Left renal cortex interstitium (tissue), 4 donors: ENCODE results near the gene DEPDC7. TPM values are rescaled to one million over a fixed set of nuclear protein-coding genes. Genes with fewer than 3 reads are reported as not detected.

ENCODE experiments used
- DNase-seq, 4 donors: peaks; one replicate each; pipeline ENCODE4 v3.0.0-alpha.2; 2013; ENCODE audit warnings: low read depth in 4 of 4, low spot score in 2 of 4, missing footprints in 1 of 4
- polyA plus RNA-seq, 4 donors: library from polyadenylated mRNA; unstranded; fragments of 120-200 nt; gene quantifications; one replicate each; pipeline ENCODE4 v1.2.1, GENCODE V29; 2013; ENCODE audit not compliant: insufficient read length in 4 of 4

Gene DEPDC7
- polyA plus RNA-seq, 4 donors: 5.9 to 7.3 (median 6.5) TPM

DNA sequence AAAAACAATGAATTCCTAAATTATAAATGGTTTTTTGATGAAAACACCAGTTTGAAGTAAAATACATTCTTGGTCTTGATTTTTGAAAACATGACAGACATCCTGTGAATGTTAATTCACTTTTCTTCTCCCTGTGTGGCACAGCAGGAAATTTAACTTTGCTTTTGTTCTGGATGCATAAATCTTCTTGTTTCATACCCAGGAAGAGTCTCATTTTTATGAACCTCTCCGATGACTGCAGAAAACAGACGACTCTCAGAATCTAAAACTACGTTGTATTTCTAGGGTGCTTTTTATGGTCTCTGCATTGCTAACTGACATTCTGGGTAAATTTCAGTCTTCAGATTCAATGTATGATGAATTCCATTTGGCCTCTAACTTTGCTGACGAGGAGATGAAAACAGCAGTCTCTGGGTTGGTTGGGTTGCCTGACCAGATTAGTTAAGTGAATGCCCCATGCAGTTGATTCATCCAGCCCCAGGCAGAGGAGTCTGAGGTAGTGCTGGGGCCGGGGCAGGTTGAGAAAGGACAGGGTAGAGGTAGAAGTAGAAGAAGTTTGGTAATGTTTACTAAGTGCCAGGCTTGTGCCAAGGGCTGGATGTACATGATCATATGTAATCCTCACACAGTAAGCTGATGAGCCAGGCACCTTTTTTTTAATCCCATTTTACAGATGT is 43.8 kb downstream of the DEPDC7 start:
- DNase-seq: no peak

DNA sequence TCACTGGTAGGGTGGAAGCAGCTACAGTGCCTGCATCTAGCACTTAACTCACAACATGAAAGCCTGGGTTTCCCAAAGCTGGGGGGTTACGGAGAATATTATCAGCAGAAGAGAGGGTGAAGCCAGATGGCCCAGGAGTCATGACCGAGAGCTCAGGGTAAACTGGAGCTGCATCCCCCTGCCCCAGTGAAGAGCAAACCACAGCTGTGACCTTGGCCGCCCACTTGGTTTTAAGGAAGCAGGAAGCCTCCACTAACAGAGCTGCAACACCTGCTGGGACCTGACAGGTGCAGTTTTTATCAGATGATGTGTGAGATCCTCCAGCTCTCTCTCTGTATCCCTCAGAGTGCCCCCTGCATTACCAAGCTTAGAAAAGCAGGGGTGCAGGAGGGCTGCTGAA is 44.6 kb downstream of the DEPDC7 start:
- DNase-seq: no peak

DNA sequence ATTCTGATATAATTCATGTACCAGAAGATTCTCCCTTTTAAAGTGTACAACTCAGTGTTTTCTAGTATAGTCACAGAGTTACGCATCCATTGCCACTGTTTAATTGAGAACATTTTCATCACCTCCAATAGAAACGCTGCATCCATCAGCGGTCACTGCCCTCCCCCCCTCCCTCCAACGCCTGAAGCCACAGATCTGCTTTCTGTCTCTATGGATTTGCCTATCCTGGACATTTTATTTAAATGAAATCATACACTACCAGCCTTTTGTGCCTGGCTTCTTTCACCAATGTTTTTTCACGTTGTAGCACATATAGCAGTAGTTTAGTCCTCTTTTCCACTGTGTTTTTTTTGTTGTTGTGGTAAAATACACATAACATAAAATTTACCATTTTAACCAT is 46.5 kb downstream of the DEPDC7 start:
- DNase-seq: no peak

DNA sequence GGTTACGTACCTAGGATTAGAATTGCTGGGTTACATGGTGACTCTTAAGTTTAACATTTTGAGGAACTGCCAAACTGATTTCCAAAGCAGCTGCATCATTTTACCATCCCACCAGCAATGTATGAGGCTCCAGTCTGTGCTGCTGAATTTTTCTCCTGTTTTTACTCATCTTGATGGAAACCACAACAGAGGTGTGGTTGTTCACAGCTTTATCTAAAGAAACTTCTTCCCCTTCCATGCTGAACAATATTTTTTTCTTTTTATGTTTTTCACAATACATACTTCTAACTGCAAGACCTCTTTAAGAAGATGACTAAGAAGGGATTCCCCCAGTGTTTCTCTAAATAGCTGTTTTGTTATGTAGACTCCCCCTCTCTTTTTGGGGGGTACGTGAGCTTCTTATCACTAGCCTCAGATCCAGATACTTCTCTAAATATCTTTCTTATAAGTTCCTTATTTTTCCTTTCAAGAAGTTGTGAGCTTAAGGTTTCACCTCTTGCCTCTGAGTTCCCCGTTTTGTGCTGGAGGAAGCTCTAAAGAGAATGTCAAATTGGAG is 47.7 kb downstream of the DEPDC7 start:
- DNase-seq: no peak

DNA sequence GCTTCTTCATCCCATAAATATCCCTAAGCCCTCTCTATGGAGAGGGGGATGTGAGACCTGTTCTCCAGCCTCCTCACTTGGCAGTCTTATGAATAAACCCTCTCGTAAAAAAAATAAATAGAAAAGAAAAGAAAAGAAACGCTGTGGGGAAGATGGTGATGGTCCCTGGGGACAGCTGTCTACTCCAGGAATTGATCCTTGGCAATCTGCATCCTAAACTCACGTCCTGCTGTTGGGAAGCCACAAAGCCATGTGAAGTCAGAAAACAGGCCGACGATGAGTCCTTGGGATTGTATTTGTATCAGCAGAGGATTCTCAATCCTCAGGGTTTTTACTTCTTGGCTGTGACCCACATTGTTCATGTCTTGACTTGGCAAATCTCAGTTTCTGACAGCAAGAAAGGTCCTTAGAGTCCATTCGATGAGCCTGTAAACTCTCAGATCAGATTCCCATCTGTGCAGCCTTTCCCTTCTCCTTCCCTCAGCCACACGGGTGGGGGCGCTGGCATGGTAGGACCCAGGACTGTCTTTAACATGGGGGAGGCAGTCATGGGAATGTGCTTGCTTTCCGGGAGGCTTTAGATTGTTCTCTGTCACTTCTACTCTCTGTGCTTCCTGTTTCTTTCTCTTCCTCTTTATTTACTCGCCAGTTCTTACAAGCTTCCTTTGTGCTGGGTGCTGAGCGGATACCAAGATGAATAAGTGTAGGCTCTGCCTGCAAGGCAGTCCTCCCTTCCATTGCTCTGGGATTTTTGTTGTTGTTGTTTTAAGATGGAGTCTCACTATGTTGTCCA is 48.6 kb downstream of the DEPDC7 start:
- DNase-seq: no peak

DNA sequence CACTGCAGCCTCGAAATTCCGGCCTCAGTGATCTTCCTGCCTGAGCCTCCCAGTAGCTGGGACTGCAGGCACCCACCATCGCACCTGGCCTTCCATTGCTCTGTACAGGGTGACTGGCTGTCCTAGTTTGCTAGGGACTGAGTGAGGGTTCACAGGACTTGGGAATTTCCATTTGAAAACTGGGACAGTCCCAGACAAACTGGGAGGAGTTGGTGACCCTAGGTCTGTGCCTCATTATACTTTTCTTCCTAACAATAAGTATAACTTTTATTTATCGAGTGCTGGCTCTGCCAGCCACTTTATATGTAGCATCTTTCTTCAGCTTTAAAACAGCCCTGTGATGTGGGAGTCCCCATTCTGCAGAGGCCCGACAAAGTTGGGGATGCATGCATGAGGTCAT is 49.2 kb downstream of the DEPDC7 start:
- no peak for DNase-seq

DNA sequence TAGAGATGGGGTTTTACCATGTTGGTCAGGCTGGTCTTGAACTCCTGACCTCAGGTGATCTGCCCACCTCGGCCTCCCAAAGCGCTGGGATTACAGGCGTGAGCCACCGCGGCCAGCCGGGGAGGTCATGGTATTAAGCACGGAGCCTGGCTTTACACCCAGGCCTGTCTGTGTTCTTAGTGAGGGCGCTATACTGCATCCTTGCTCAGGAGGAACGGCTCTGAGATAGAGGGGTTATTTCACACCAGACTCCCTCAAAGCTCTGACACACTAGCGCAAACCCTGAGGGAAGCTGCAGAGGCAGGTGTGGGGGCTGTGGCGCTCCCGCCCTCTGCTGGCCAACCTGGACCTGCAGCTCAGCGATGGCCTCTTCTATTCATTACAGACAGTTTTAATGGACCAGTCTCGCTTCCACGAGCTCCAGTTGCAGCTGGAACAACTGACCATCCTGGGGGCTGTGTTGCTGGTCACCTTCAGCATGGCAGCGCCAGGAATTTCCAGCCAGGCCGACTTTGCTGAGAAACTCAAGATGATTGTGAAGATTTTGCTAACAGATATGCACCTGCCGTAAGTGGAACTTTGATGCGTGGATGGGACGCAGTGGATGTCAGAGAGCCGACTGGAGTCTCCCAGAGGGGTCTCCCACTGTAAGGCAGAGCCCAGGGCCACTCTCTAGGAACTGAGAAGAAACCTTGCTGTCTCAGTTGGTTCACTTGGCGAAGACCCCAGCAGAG is 49.9 kb downstream of the DEPDC7 start:
- peak; percentile 13 to 39 (median 20) for DNase-seq

DNA sequence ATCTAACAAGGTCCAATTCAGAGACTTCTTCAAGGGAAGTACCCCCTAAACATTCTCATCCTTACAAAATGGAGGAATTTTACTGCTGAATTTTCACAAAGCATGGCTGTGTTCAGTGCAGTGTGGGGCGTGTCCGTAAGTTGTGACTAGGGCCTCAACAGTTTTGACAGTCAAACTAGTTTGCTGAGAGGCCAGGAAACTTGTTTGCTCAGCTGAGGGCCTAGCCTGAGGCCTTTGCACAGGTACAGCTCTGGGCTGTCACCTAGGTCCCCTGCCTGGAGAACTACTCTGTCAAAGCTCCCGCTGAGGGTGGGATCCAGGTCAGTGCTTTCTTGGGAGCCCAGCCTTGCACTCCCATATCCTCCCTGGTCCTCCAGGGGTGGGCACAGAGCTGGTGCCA is 51.6 kb downstream of the DEPDC7 start:
- no peak for DNase-seq

DNA sequence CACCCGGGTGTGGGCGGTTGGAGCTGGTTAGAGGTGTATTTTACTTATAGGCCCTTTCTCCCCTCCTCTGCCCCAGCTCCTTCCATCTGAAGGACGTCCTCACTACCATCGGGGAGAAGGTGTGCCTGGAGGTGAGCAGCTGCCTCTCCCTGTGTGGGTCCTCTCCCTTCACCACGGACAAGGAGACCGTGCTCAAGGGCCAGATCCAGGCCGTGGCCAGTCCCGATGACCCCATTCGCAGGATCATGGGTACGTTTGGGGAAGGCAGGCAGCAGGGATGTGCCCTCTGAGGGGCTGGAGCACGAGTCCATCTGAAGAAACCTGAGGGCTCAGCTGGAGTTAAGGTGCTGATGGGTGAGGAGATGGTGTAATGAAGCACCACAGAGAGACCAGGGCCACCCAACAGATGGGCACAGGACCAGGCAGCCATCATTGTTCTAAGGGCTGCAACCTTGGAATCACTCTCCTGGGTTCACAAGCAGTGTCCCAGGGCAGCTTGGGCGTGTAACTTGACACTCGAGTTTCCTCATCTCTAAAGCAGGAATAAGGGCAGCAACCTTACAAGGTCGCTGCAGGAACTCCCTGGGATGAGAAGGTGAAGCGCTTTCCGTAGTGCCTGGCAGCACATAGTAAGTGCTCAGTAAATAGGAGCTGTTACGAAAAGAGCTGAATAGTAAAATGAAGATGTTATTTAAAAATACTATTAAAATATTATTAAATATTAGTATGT is 53.1 kb downstream of the DEPDC7 start:
- DNase-seq: no peak

DNA sequence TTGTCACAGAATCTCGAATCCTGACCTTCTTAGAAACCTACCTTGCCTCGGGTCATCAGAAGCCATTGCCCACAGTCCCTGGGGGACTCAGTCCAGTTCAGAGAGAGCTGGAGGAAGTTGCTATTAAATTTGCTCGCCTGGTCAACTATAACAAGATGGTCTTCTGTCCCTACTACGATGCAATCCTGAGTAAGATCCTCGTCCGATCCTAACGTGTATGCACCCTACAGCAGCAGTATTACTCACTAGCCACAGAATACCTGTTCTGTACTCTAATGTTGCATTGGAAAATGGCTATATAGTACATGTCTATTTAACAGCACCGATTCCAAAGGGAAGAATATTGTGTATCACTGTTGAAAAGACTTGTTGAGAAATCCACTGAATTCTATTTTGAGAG is 56.8 kb downstream of the DEPDC7 start:
- DNase-seq: no peak

Other genes starting within 250 kb of the DEPDC7 start
- under 1 TPM; 0.22 to 0.33 (median 0.31) TPM for gene CCDC73, start 221.2 kb upstream of the DEPDC7 start, polyA plus RNA-seq
- gene PRRG4, start 186.0 kb upstream of the DEPDC7 start, polyA plus RNA-seq: 1 to 10 TPM; 5.5 to 7.4 (median 6.4) TPM
- 10 to 100 TPM; 35.0 to 43.0 (median 37.4) TPM for gene QSER1, start 123.1 kb upstream of the DEPDC7 start, polyA plus RNA-seq
- 10 to 100 TPM in 2 of 4 donors, 1 to 10 TPM in 2; 8.5 to 14.1 (median 11.7) TPM for gene TCP11L1, start 23.7 kb downstream of the DEPDC7 start, polyA plus RNA-seq
- 10 to 100 TPM; 56.0 to 72.1 (median 58.0) TPM for gene CSTF3, start 145.6 kb downstream of the DEPDC7 start, polyA plus RNA-seq
- 10 to 100 TPM; 45.7 to 51.3 (median 48.5) TPM for gene HIPK3, start 241.5 kb downstream of the DEPDC7 start, polyA plus RNA-seq